Endothelial cell of umbilical vein (primary cell): Measurements from ENCODE around the gene MTREX. TPM values are rescaled to one million over a fixed set of nuclear protein-coding genes. Genes with fewer than 3 reads are reported as not detected.

Source experiments
- BruUV-seq: library from RNA; stranded (reverse); fragments of 400-500 nt; replicated peaks from 2 replicates; lab custom pipeline; 2021; lab: Mats Ljungman, UMichigan
- CTCF ChIA-PET: fragments of 300-600, 350-600 bp; sonication (Branson Sonifier 250); formaldehyde crosslinking; loops from one replicate; lab custom pipeline; 2021; ENCODE audit warnings: antibody characterized with exemption, inconsistent platforms; lab: Charles Lee
- POLR2A ChIA-PET: fragments of 300-600, 350-600 bp; sonication (Branson Sonifier 250); formaldehyde crosslinking; loops from one replicate; lab custom pipeline; 2021; ENCODE audit warnings: antibody characterized with exemption, inconsistent platforms; lab: Charles Lee
- DNase-seq: peaks from one replicate; pipeline ENCODE4 v3.0.0-alpha.2; 2011; ENCODE audit warnings: low read depth, low spot score
- FAIRE-seq: peaks from 2 replicates; lab custom pipeline; 2011; peaks lifted over from hg19 to GRCh38; lab: Jason Lieb, UNC
- H2AFZ ChIP-seq: 2 replicates; pipeline ENCODE4 v1.6.0; 2012; ENCODE audit warnings: low read depth, low read length, control low read depth, inconsistent platforms
- H3K27ac ChIP-seq: 2 replicates; pipeline ENCODE4 v1.5.1; 2011; ENCODE audit warnings: low read depth, mild to moderate bottlenecking, control low read depth, low read length, moderate library complexity; ENCODE audit not compliant: insufficient read depth
- H3K27me3 ChIP-seq, 2 experiments: 2 replicates each; pipeline versions ENCODE4 v1.6.0 to v1.6.1; 2011; ENCODE audit warnings: low read length in 2 of 2, mixed read lengths in 1 of 2; ENCODE audit not compliant: control insufficient read depth in 2 of 2, insufficient read depth in 2 of 2
- H3K36me3 ChIP-seq, 2 experiments: 2 replicates in 1 of 2; 3 replicates in 1 of 2; pipeline ENCODE4 v1.5.1; 2011; ENCODE audit warnings: low read length in 2 of 2, mild to moderate bottlenecking in 1 of 2, moderate library complexity in 1 of 2; ENCODE audit not compliant: control insufficient read depth in 2 of 2, insufficient read depth in 2 of 2; ENCODE audit errors: extremely low read depth in 1 of 2
- H3K4me1 ChIP-seq: 3 replicates; pipeline ENCODE4 v1.5.1; 2011; ENCODE audit warnings: mild to moderate bottlenecking, low read length; ENCODE audit not compliant: control insufficient read depth, insufficient read depth; ENCODE audit errors: extremely low read depth
- H3K4me2 ChIP-seq: 2 replicates; pipeline ENCODE4 v1.6.1; 2011; ENCODE audit warnings: low read length, control low read depth, mixed read lengths; ENCODE audit not compliant: insufficient read depth
- H3K4me3 ChIP-seq, 3 experiments: fragments of 200-600 bp in 1 of 3; sonication (generic), shearing (Covaris generic) in 1 of 3; replicated peaks in 1 of 3; 2 replicates each; pipeline ENCODE4 v1.5.1; 2011 to 2016; ENCODE audit warnings: control low read depth in 3 of 3, low read length in 3 of 3, mild to moderate bottlenecking in 2 of 3, inconsistent platforms in 1 of 3, low read depth in 1 of 3, moderate library complexity in 1 of 3; ENCODE audit not compliant: insufficient read depth in 1 of 3
- H3K79me2 ChIP-seq: 2 replicates; pipeline ENCODE4 v1.6.0; 2012; ENCODE audit warnings: low read length, inconsistent platforms; ENCODE audit not compliant: control insufficient read depth, insufficient read depth
- H3K9ac ChIP-seq: replicated peaks from 2 replicates; pipeline ENCODE3; 2011; ENCODE audit warnings: low read length, control low read depth; ENCODE audit not compliant: insufficient read depth; ENCODE audit errors: extremely low read depth
- H3K9me1 ChIP-seq: replicated peaks from 3 replicates; pipeline ENCODE4 v1.6.0; 2011; ENCODE audit warnings: mild to moderate bottlenecking, low read length; ENCODE audit not compliant: control insufficient read depth, insufficient read depth; ENCODE audit errors: extremely low read depth
- H3K9me3 ChIP-seq: replicated peaks from 2 replicates; pipeline ENCODE4 v1.5.1; 2012; ENCODE audit warnings: low read length, inconsistent platforms; ENCODE audit not compliant: control insufficient read depth, insufficient read depth
- H4K20me1 ChIP-seq: replicated peaks from 2 replicates; pipeline ENCODE3; 2011; ENCODE audit warnings: mild to moderate bottlenecking, low read length; ENCODE audit not compliant: control insufficient read depth, insufficient read depth; ENCODE audit errors: extremely low read depth
- EZH2 ChIP-seq: IDR thresholded peaks from 2 replicates; pipeline ENCODE4 v1.6.1; 2012; ENCODE audit warnings: borderline replicate concordance, low read depth, mild to moderate bottlenecking, moderate library complexity, low read length, inconsistent platforms; ENCODE audit not compliant: severe bottlenecking
- FOS ChIP-seq: IDR thresholded peaks from 2 replicates; pipeline ENCODE4 v1.6.1; 2011; ENCODE audit warnings: mild to moderate bottlenecking, low read length, moderate library complexity, borderline replicate concordance; ENCODE audit not compliant: insufficient read depth
- GATA2 ChIP-seq: IDR thresholded peaks from 2 replicates; pipeline ENCODE4 v1.7.0; 2011; ENCODE audit warnings: low read depth, mild to moderate bottlenecking, moderate library complexity, mixed read lengths, low read length; ENCODE audit not compliant: insufficient read length, insufficient read depth
- JUN ChIP-seq: IDR thresholded peaks from 2 replicates; pipeline ENCODE4 v1.6.1; 2011; ENCODE audit warnings: borderline replicate concordance, low read depth; ENCODE audit not compliant: insufficient read length, insufficient read depth
- MYC ChIP-seq: IDR thresholded peaks from one replicate; pipeline ENCODE4 v1.6.1; 2011; ENCODE audit warnings: mild to moderate bottlenecking, low read depth, low read length
- POLR2A ChIP-seq: IDR thresholded peaks from 2 replicates; pipeline ENCODE4 v1.6.1; 2012; ENCODE audit warnings: low read depth, mild to moderate bottlenecking, control low read depth, low read length
- POLR2AphosphoS5 ChIP-seq: IDR thresholded peaks from 2 replicates; pipeline ENCODE4 v1.6.1; 2012; ENCODE audit warnings: low read depth, mild to moderate bottlenecking, control low read depth, low read length, moderate library complexity; ENCODE audit not compliant: insufficient read depth
- dilution Hi-C: fragments of 300-500 bp; cut with MboI; formaldehyde crosslinking; loops from one replicate; pipeline ENCODE4 v1.15.0; 2019; ENCODE audit warnings: low sequenced_read_pairs; ENCODE audit not compliant: extremely low pct_ligation_motif_present
- intact Hi-C: fragments of 100-400 bp; cut with micrococcal nuclease; formaldehyde crosslinking; loops from one replicate; pipeline ENCODE4 v1.10.0; 2022
- polyA plus RNA-seq, 4 experiments: library from polyadenylated mRNA; depleted of rRNA in 3 of 4; stranded (reverse) in 3 of 4; unstranded in 1 of 4; fragments of >200 nt; gene quantifications; 2 replicates each; pipeline versions ENCODE4 v1.2.1 to v1.2.3, GENCODE V29; 2011 to 2012; ENCODE audit warnings: missing spikeins in 1 of 4
- total RNA-seq: library from RNA; stranded (reverse); gene quantifications from 2 replicates; pipeline ENCODE4 v1.2.3, GENCODE V29; 2021
- TF ChIP-seq, protein P1 (sequence below), 2 donors: IDR thresholded peaks; 1 replicate in 1 of 2; 2 replicates in 1 of 2; pipeline ENCODE4 v1.5.1; 2011; ENCODE audit warnings: low read length in 2 of 2, mild to moderate bottlenecking in 2 of 2, moderate library complexity in 2 of 2, control low read depth in 1 of 2, inconsistent platforms in 1 of 2, low read depth in 1 of 2; ENCODE audit not compliant: insufficient read depth in 1 of 2; ENCODE audit errors: extremely low read depth in 1 of 2
- TF ChIP-seq, protein P2 (sequence below): IDR thresholded peaks from 2 replicates; pipeline ENCODE4 v1.6.1; 2011; ENCODE audit not compliant: insufficient read depth, insufficient read length

Gene MTREX
- total and polyA plus RNA-seq, 2 donors (not counting 3 experiments of a cell fraction or from before 2014, with no cell fraction given): 9.8 to 76.3 TPM

DNA sequence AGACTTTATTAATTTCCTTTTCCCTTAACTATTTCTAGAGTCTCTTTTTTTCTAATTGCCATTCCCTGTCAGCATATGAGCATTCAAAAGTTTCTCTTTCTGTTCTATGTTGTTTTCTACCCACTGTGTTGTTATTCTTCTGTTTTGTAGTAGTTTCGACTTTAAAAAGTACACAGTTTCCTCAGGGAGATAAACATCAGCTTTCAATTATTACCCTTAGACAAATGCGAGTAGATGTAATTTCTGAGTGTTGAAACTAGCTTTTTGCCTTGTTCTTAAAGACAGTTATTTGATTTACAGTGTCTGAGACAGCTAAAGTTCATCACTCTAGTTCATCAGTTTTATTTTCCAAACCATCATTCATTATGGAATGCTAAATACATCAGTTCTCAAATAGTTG is 19.5 kb downstream of the MTREX start:
- FAIRE-seq: no peak
- CTCF ChIA-PET: no interaction called here
- TF ChIP-seq JUN (no peak), MYC (no peak), GATA2 (no peak), POLR2AphosphoS5 (no peak), EZH2 (no peak), FOS (no peak), POLR2A (no peak)
- TF ChIP-seq, protein P1, sequence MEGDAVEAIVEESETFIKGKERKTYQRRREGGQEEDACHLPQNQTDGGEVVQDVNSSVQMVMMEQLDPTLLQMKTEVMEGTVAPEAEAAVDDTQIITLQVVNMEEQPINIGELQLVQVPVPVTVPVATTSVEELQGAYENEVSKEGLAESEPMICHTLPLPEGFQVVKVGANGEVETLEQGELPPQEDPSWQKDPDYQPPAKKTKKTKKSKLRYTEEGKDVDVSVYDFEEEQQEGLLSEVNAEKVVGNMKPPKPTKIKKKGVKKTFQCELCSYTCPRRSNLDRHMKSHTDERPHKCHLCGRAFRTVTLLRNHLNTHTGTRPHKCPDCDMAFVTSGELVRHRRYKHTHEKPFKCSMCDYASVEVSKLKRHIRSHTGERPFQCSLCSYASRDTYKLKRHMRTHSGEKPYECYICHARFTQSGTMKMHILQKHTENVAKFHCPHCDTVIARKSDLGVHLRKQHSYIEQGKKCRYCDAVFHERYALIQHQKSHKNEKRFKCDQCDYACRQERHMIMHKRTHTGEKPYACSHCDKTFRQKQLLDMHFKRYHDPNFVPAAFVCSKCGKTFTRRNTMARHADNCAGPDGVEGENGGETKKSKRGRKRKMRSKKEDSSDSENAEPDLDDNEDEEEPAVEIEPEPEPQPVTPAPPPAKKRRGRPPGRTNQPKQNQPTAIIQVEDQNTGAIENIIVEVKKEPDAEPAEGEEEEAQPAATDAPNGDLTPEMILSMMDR (IDR thresholded peaks at IDR 0.05; ENCODE audit: extremely low read depth in 1 of 2, insufficient read depth in 1 of 2, low read depth in 1 of 2, low read length in 2 of 2): no peak
- TF ChIP-seq, protein P2, sequence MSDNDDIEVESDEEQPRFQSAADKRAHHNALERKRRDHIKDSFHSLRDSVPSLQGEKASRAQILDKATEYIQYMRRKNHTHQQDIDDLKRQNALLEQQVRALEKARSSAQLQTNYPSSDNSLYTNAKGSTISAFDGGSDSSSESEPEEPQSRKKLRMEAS: no peak
- POLR2A ChIA-PET: no interaction called here
- Histone ChIP-seq H3K27me3 (no peaks in the 10 kb centered on the region), H3K79me2 (peaks cover 22% of the 10 kb centered on the region), H2AFZ (no peak overlapping the region), H3K4me1 (no peaks in the 10 kb centered on the region), H3K36me3 (peaks cover 0 to 13% of the 10 kb centered on the region in 2 experiments), H3K9me1 (no peaks in the 10 kb centered on the region), H3K4me3 (no peak overlapping the region), H3K27ac (no peak overlapping the region), H3K9ac (no peak overlapping the region), H4K20me1 (no peaks in the 10 kb centered on the region), H3K9me3 (no peaks in the 10 kb centered on the region), H3K4me2 (no peak overlapping the region)
- intact Hi-C loops (no loop called here), dilution Hi-C loops (no loop called here)
- no peak for DNase-seq
- no TSS peak for BruUV-seq
